HG02981 (cell line): ENCODE data around the gene KLF3.
"Not testable (repeated sequence)": the region's sequence is repeated elsewhere in the genome, so short reads cannot be mapped to it uniquely, and the experiment has no call there.

Experiments
- ATAC-seq: cut with Tn5 transposase; IDR thresholded peaks from one replicate; pipeline ENCODE4 v1.9.1; 2021; ENCODE audit warnings: mild to moderate bottlenecking, moderate library complexity; ENCODE audit not compliant: unreplicated experiment

KLF3 gene

GRCh38 chr4:38663801-38664705 is at the start of gene KLF3:
TSS of gene KLF3 (plus strand) at chr4:38664199. CDS start at chr4:38680626, 16,427 bp downstream.
- ATAC-seq: peak; percentile 70

DNA sequence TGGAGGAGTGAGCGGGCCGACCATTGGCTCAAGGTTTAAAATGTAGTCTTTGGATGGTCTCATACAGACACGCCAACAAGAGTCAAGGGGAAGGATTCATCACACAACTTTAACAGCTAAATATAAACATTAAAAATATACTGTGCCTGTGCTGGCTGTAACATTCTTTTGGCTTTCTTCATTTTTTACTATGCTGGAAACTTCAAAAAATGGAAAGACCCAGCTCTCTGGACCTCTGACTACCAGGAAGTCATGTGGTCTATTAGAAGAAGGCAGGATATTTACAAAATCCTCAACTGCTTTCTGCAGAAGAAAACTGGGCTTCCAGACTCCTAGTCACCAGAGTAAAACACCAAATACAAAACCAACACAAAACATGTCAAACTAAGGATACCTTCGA is 49.8 kb upstream of the KLF3 start:
- no peak for ATAC-seq

DNA sequence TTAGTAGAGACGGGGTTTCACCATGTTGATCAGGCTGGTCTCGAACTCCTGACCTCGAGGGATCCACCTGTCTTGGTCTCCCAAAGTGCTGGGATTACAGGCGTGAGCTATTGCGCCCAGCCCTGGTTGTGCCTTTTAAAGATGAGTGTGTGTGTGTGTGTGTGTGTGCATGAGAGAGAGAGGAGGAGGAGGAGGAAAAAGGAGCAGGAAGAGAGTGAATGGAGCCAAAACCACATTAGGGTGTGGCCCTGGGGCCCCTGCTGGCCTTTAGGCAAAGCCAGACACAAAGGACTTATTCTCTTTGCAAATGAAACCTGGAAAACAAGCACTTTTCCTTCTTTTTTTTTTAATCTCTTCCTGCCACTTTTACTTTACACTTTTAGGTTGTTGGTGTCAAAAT is 48.2 kb upstream of the KLF3 start:
- no peak for ATAC-seq

DNA sequence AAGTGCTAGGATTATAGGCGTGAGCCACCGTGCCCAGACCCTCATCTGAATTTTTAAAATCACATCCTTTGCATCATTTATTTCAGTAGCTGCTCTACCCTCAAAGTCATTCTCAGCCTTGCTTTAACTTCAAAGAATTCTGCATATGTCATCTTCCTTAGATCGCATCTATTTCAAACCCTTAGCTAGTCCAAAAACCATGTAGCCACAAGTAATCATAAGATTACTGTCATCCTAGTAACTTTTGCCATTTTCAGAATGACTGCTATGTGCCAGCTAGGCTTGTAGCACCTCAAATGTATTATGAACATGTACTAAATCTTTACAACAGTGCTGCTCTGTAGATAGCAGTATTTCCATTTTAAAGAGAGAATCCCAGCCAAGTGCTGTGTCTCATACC is 45.5 kb upstream of the KLF3 start:
- ATAC-seq: no peak

DNA sequence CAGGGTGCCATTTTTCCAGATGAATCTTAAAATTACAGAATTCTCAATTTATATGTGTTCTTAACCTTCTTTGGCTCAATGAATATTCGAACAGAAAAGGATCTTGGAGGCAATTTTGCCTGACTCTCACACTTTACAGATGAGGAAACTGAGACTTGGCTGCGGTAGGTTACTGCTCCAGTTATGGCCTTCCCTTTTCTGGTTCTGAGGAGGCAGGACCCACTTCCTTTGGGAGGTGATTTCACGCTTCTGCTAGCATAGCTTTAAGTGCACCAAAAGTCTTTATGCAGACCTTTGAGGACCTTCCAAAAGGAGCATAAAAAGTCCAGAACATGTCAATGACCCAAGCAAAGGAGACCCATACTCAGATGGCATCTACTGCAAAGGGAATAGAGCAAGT is 44.7 kb upstream of the KLF3 start:
- ATAC-seq: no peak

DNA sequence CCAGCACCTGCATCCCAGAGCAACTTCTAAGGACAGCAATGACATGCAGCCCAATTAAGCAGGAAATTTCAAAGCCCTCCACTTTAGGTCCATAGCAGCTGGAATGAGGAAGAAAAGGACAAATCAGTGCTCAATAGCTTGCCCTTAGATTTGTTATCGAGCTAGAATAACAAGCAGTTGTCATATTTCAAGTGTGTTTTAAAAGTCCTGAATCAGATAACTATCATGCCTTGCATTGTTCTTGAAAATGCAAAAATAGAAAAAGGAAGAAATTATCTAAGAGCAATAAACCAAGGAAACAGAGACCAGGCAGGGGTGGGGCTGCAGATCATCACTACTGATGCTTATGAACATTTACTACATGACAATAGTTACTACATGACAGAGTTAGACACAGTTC is 43.9 kb upstream of the KLF3 start:
- no peak for ATAC-seq

- ATAC-seq: no peak
Measured at GRCh38 chr4:38620527-38621027, 43.4 kb upstream of the KLF3 start.

DNA sequence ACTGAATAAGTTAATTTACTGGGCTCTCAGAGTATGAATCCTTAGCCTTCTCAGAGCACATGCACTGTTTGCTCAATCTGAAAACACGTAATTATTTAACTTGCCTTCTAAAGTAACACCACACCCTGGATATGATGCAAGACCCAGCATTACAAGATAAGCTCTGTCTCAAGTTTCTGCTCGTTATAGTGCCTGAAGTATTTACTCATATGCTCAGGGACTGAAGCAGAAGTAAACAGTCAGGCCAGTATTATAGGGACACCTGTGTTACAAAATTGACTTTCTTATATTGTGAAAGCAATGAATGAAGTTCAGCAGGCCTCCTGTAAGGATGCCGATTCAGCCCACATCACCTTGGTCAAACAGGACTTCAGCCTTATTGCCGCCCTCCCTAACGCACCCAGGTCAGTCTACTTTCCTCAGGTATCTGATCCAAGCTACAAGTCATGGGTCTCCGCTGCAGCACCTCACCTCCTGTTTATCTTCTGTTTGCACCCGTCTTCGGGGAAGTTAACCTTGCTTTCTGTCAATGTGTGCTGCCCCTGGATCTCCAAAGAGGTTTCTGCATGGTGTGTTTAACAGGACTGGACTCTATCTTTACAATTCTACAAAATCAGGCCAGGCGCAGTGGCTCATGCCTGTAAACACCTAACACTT is 42.8 kb upstream of the KLF3 start:
- ATAC-seq: no peak

DNA sequence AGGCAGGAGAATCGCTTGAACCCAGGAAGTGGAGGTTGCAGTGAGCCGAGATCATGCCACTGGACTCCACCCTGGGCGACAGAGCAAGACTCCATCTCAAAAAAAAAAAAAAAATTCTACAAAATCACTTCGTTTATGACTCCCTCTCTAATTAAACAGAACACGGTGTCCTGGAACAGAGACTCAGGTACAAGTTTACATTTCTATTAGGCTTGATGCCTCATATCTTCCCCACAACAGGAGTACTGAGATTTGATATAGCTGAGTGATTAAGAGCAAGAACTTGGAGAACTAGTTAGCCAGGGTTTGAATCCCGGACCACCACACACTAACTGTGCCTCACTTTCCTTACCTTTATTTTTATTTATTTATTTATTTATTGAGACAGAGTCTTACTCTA is 42.2 kb upstream of the KLF3 start:
- no peak for ATAC-seq

GRCh38 chr4:38622340-38622739 is 41.7 kb upstream of the KLF3 start:
- not testable (repeated sequence) for ATAC-seq

GRCh38 chr4:38623260-38623659 is 40.7 kb upstream of the KLF3 start:
- ATAC-seq: no peak

DNA sequence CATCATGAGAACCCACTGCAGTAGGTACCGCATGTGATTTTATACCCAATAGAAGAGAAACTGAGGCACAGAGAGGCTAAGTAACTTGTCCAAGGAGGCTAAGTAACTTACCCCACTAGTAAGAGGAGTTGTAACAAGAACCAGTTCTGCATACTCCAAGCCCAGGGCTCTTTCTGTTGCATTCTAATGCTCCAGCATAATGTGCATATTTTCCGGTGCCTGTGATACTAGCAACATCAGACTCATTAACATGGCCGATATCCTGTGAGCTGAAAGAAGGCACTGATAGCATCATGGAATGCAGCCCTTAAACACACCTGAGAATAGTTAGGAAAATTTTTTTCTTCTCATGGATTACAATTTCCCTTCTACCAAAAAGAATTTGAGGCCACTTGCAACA is 39.7 kb upstream of the KLF3 start:
- no peak for ATAC-seq

- ATAC-seq: no peak
Measured at GRCh38 chr4:38625508-38625907, 38.5 kb upstream of the KLF3 start.

- ATAC-seq: not testable (repeated sequence)
Measured at GRCh38 chr4:38626901-38627444, 37.0 kb upstream of the KLF3 start.

- ATAC-seq: no peak
Measured at GRCh38 chr4:38630519-38630918, 33.5 kb upstream of the KLF3 start.

GRCh38 chr4:38634047-38634759 is 29.8 kb upstream of the KLF3 start:
- ATAC-seq: no peak

DNA sequence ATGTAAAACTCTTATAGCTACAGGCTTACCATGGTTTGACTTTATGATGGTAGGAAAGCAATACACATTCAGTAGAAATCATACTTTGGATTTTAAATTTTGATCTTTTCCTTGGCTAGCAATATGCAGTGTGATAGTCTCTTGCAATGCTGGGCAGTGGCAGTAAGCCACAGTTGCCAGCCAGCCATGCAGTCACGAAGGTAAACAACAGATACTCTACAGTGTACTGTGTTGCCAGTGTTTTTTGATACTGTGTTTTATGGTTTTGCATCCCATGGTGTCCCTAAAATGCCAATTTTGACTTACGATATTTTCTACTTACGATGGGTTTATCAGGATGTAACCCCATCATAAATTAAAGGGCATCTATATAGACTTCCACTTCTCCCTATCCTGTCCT is 24.8 kb upstream of the KLF3 start:
- ATAC-seq: no peak

DNA sequence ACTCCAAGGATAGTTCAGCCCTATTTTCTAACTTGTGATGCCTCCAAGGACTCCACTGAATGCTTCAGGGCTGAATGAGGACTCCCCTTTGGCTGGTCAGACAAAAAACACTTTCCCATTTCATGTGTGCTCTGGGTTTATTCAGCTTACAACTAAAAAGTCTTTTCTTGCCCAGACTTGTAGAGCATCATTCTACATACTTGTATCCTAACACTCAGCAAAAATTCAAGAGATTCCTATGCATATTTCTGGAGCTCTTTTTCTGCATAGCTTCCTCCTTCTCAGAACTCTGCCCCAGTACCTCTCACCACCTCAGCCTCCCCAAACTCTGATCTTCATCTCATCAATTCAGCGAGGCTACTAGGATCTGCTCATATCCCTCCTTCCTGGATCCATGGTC is 22.2 kb upstream of the KLF3 start:
- ATAC-seq: no peak

GRCh38 chr4:38644201-38644600 is 19.8 kb upstream of the KLF3 start:
- ATAC-seq: no peak

DNA sequence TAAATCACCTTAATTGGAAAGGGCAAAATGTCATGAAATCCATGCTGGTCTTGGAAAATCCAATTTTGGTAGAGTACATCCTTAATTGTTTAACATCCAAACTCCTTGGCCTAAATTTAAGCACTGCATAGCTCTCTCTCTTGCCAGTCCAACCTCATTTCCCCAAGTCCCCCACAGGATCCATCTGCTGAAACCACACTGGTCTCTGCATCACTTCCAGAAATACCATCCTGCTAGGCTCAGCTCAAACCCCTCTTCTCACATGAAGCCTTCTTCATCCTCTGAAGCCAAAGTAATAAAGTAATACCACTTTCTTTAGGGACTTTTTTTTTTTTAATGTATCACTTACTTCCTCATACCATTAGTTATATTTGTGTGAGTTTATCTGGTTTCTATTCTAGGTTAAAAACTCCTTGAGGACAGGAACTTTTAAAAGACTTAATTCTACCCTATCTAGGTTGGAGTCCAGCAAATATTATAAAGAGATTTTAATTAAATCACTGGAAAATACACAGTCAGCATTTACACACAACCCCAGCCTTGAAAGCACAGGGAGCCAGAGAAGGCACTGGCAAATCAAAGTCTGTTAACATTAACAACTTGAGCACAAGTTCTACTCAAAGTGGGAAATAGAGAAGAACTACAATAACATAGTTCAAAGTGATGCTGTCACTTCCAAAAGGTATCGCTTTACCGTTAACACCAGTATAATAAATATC is 16.7 kb upstream of the KLF3 start:
- ATAC-seq: no peak

- no peak for ATAC-seq
Measured at GRCh38 chr4:38650133-38650532, 13.9 kb upstream of the KLF3 start.
